Mesothelial cell of epicardium (in vitro differentiated cells): ENCODE data around the gene CATSPER3. TPM values are rescaled to one million over a fixed set of nuclear protein-coding genes. Genes with fewer than 3 reads are reported as not detected.

Source experiments
- DNase-seq, 2 experiments: peaks; one replicate each; pipeline ENCODE4 v3.0.0; 2021; ENCODE audit warnings: low spot score in 2 of 2; ENCODE audit not compliant: unreplicated experiment in 2 of 2
- H3K27ac Mint-ChIP-seq: 2 replicates; pipeline ENCODE4 v1.8.0; 2021; ENCODE audit warnings: mixed read lengths
- H3K27me3 Mint-ChIP-seq: 2 replicates; pipeline ENCODE4 v1.8.0; 2021; ENCODE audit warnings: low read depth, mixed read lengths
- H3K36me3 Mint-ChIP-seq: 2 replicates; pipeline ENCODE4 v1.8.0; 2021; ENCODE audit warnings: mixed read lengths
- H3K4me1 Mint-ChIP-seq: 2 replicates; pipeline ENCODE4 v1.8.0; 2021; ENCODE audit warnings: mixed read lengths
- H3K4me3 Mint-ChIP-seq: 2 replicates; pipeline ENCODE4 v1.8.0; 2021; ENCODE audit warnings: mild to moderate bottlenecking, moderate library complexity, mixed read lengths
- H3K9me3 Mint-ChIP-seq: 2 replicates; pipeline ENCODE4 v1.8.0; 2021; ENCODE audit warnings: mixed read lengths
- total RNA-seq: library from RNA; stranded (reverse); gene quantifications from 3 replicates; pipeline ENCODE4 v1.2.1, GENCODE V29; 2021
- TF ChIP-seq, protein P1 (sequence below): fragments of 200-600 bp; sonication (generic); IDR thresholded peaks from one replicate; pipeline ENCODE4 v1.5.0; 2021; ENCODE audit warnings: antibody characterized with exemption; ENCODE audit not compliant: unreplicated experiment

Gene CATSPER3
- total RNA-seq, 1 donor from 2014 or later, result 1.5 TPM

DNA sequence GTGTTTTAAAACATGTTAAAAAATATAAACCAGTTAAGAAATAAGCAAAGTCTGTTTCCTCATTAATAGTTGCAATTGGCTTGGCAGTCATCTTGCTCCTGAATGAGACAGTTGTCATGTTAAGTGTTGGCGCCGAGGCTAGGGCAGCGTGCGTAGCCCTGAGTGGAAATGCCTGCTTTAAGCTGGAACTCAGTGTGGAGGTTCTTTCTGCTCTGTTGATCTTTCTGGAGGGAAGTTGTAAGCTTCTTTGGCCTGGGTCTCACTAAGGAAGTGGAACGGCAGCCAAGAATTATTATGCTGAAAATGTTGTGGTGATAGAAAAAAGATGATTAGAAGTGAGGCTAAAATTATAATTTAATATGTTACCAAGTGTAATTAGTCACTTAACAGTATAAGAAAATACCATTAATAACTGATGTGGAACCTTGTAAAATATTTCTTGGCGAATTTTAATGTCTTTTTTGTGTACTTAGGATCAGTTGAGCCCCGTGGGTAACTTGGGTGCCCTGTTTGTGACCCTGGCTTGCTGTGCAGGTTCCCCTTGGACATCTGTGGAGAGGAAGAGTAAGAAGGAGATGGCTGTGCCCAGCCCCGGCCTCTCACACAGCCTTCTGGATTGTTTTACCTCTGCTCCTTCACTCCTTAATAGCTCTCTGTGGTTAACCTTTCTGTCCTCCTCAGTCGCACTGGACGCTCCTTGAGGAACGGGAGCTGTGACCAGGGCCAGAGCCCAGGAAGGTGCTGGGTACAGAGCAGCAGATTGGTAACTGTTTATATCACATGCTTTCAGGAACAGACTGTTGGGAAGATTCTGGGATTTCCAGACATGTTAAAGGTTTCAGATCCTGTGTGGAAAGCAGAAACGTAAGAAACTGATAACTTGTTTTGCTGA is 31.8 kb upstream of the CATSPER3 start:
- Mint-ChIP-seq H3K4me3 (no peak overlapping the region), H3K36me3 (peaks cover 7% of the 10 kb centered on the region), H3K27ac (peak overlapping the region; percentile 73), H3K9me3 (no peaks in the 10 kb centered on the region), H3K27me3 (no peaks in the 10 kb centered on the region), H3K4me1 (peaks cover 10% of the 10 kb centered on the region)
- no peak for DNase-seq
- TF ChIP-seq, protein P1, sequence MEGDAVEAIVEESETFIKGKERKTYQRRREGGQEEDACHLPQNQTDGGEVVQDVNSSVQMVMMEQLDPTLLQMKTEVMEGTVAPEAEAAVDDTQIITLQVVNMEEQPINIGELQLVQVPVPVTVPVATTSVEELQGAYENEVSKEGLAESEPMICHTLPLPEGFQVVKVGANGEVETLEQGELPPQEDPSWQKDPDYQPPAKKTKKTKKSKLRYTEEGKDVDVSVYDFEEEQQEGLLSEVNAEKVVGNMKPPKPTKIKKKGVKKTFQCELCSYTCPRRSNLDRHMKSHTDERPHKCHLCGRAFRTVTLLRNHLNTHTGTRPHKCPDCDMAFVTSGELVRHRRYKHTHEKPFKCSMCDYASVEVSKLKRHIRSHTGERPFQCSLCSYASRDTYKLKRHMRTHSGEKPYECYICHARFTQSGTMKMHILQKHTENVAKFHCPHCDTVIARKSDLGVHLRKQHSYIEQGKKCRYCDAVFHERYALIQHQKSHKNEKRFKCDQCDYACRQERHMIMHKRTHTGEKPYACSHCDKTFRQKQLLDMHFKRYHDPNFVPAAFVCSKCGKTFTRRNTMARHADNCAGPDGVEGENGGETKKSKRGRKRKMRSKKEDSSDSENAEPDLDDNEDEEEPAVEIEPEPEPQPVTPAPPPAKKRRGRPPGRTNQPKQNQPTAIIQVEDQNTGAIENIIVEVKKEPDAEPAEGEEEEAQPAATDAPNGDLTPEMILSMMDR, result no peak

DNA sequence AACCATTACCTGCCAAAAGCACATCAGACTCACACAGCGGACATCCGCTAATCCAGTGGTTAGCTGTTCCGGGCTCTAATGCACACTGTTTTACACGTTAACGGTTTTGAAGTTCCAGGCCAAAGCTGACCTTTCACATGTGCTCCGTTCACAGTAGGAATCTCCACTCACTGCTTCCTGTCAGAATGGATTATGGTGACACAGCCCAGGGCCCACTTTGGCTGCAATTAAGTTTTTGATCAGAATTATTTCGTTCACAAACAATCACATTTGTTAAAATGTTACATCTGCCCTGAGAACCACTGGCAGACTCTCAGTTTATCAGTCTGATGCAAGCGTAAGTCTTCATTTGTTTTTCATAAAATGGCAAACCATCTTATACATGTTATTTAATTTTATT is 30.2 kb upstream of the CATSPER3 start:
- H3K4me3 Mint-ChIP-seq, result no peak overlapping the region
- H3K27ac Mint-ChIP-seq, result no peak overlapping the region
- no peaks in the 10 kb centered on the region for H3K9me3 Mint-ChIP-seq
- no peak for DNase-seq
- H3K27me3 Mint-ChIP-seq, result no peaks in the 10 kb centered on the region
- peaks cover 8% of the 10 kb centered on the region for H3K36me3 Mint-ChIP-seq
- TF ChIP-seq, protein P1, result no peak
- H3K4me1 Mint-ChIP-seq, result peaks cover 10% of the 10 kb centered on the region

DNA sequence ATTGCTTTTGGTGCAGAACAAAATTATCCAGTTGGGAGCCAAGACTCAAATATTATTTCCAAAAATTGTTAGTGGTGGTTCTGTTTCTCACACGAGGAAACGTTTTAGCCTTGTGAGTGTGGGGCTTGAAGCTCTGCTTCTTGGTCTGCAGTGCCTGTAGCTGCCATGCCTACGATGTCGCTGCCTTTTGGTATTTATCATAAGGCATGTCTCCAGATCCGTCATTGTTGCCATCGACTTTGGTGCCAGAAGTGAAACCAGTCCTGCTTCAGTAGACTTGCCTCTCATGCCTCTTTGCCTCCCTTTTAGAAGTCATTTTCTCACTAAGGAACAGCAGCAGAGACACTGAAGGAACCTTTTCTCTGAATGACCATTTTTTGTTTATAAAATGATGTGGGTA is 29.7 kb upstream of the CATSPER3 start:
- Mint-ChIP-seq H3K9me3 (no peaks in the 10 kb centered on the region), H3K4me1 (peaks cover 10% of the 10 kb centered on the region), H3K27me3 (no peaks in the 10 kb centered on the region), H3K27ac (peak overlapping the region; percentile 23), H3K36me3 (peaks cover 8% of the 10 kb centered on the region), H3K4me3 (no peak overlapping the region)
- DNase-seq, result no peak
- TF ChIP-seq, protein P1, result no peak

DNA sequence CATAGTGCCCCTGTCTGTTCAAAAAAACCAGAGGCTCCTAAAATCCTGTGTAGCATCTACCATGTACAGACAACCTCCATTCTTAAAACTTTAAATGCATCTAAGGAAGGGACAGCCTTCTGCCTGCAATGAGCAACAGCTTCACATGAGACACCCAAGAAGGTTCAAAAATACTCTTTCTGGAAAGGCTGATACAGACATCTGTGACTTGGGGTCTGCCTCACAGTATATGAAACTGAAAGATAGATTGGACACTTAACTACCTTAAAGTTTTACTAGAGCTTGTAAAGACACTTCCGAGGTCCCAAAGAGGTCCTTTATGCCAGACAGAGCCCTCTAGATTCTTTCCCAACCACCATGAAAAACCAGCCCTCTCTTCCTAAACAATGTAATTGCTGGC is 28.2 kb upstream of the CATSPER3 start:
- TF ChIP-seq, protein P1, result no peak
- no peaks in the 10 kb centered on the region for H3K9me3 Mint-ChIP-seq
- peaks cover 20% of the 10 kb centered on the region for H3K4me1 Mint-ChIP-seq
- no peak overlapping the region for H3K4me3 Mint-ChIP-seq
- DNase-seq, result no peak
- no peaks in the 10 kb centered on the region for H3K27me3 Mint-ChIP-seq
- no peak overlapping the region for H3K27ac Mint-ChIP-seq
- H3K36me3 Mint-ChIP-seq, result peaks cover 5% of the 10 kb centered on the region

DNA sequence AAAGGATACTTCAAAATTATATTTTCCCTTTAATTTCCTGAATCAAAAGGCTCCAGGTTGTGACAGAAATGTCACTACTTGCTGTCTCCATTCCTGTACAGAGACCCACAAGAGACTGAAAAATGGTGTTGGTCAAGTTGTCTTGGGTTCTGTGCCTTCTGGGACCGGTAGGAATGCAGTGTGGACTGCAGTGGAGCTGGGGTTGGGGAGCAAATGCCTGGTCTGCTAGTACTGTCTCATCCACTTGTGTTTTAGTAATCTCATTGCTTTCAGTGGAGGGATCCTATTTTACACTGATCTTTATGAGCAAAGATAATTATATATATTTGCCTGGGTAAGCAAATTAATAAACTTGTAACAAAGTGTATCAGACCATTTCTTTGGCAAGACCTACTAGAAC is 24.2 kb upstream of the CATSPER3 start:
- Mint-ChIP-seq H3K27me3 (no peaks in the 10 kb centered on the region), H3K9me3 (no peaks in the 10 kb centered on the region), H3K4me3 (no peak overlapping the region), H3K36me3 (peaks cover 5% of the 10 kb centered on the region), H3K4me1 (peaks cover 15% of the 10 kb centered on the region), H3K27ac (peak overlapping the region; percentile 67)
- DNase-seq, result no peak
- TF ChIP-seq, protein P1, result no peak
